OCI-LY7 (cell line): ENCODE measurements around the gene PRAMEF20. TPM values are rescaled to one million over a fixed set of nuclear protein-coding genes. Genes with fewer than 3 reads are reported as not detected.
"Not testable (repeated sequence)": the region's sequence is repeated elsewhere in the genome, so short reads cannot be mapped to it uniquely, and the experiment has no call there.

Experiments
- Bru-seq: library from RNA; stranded (reverse); fragments of 400-500 nt; gene quantifications from one replicate; lab custom pipeline; 2021; lab: Mats Ljungman, UMichigan
- BruChase-seq, 2 experiments: library from RNA; stranded (reverse); fragments of 400-500 nt; gene quantifications; one replicate each; lab custom pipeline; 2021; lab: Mats Ljungman, UMichigan
- BruUV-seq: library from RNA; stranded (reverse); fragments of 400-500 nt; replicated peaks from 2 replicates; lab custom pipeline; 2021; lab: Mats Ljungman, UMichigan
- CTCF ChIA-PET: fragments of 300-600 bp; sonication (Branson Sonifier 250); formaldehyde crosslinking; loops from one replicate; lab custom pipeline; 2022; ENCODE audit warnings: antibody characterized with exemption; ENCODE audit not compliant: unreplicated experiment; lab: Charles Lee
- POLR2A ChIA-PET: fragments of 300-600 bp; sonication (Branson Sonifier 250); formaldehyde crosslinking; loops from one replicate; lab custom pipeline; 2022; ENCODE audit warnings: antibody characterized with exemption; lab: Charles Lee
- DNase-seq: peaks from one replicate; pipeline ENCODE4 v3.0.0-alpha.2; 2015; ENCODE audit warnings: low spot score
- H2AFZ ChIP-seq: fragments of 200-600 bp; sonication (generic), shearing (Covaris generic); 2 replicates; pipeline ENCODE4 v1.6.1; 2014; ENCODE audit warnings: mild to moderate bottlenecking, antibody characterized with exemption, low read length, moderate library complexity
- H3K27ac ChIP-seq: fragments of 200-600 bp; sonication (generic); 2 replicates; pipeline ENCODE4 v1.5.1; 2014; ENCODE audit warnings: mixed run types, low read depth, mild to moderate bottlenecking, moderate library complexity, low read length, inconsistent platforms; ENCODE audit not compliant: poor library complexity, severe bottlenecking
- H3K36me3 ChIP-seq: fragments of 200-600 bp; sonication (generic); 2 replicates; pipeline ENCODE4 v1.6.1; 2014; ENCODE audit warnings: mild to moderate bottlenecking, antibody characterized with exemption, low read length, moderate library complexity, mixed read lengths; ENCODE audit not compliant: insufficient read depth
- H3K4me1 ChIP-seq: fragments of 200-600 bp; sonication (generic); 2 replicates; pipeline ENCODE4 v1.5.1; 2014; ENCODE audit warnings: mild to moderate bottlenecking, low read length; ENCODE audit not compliant: insufficient read depth, poor library complexity, severe bottlenecking
- H3K4me2 ChIP-seq: fragments of 200-600 bp; sonication (generic); 2 replicates; pipeline ENCODE4 v1.6.1; 2014; ENCODE audit warnings: mild to moderate bottlenecking, low read length
- H3K4me3 ChIP-seq: fragments of 200-600 bp; sonication (generic); 2 replicates; pipeline ENCODE4 v1.5.1; 2014; ENCODE audit warnings: mild to moderate bottlenecking, low read depth, low read length; ENCODE audit not compliant: poor library complexity, severe bottlenecking
- H3K79me2 ChIP-seq: fragments of 200-600 bp; sonication (generic); 2 replicates; pipeline ENCODE4 v1.6.1; 2016; ENCODE audit warnings: low read depth, mild to moderate bottlenecking, low read length, moderate library complexity, mixed read lengths; ENCODE audit not compliant: insufficient read depth
- H3K9me2 ChIP-seq: fragments of 200-600 bp; sonication (generic); 2 replicates; pipeline ENCODE4 v1.6.1; 2016; ENCODE audit warnings: mild to moderate bottlenecking, low read length, mixed read lengths; ENCODE audit not compliant: insufficient read depth
- H3K9me3 ChIP-seq: fragments of 200-600 bp; sonication (generic); 2 replicates; pipeline ENCODE4 v1.6.1; 2014; ENCODE audit warnings: mild to moderate bottlenecking, mixed run types, low read length, mixed read lengths
- H4K20me1 ChIP-seq: fragments of 200-600 bp; sonication (generic); 2 replicates; pipeline ENCODE4 v1.6.1; 2014; ENCODE audit warnings: mild to moderate bottlenecking, antibody characterized with exemption, low read length, moderate library complexity, mixed read lengths; ENCODE audit not compliant: insufficient read depth
- intact Hi-C: fragments of 100-400 bp; cut with micrococcal nuclease; formaldehyde crosslinking; loops from one replicate; pipeline ENCODE4 v1.10.0; 2022; ENCODE audit not compliant: unreplicated experiment
- long read RNA-seq: library from polyadenylated mRNA; stranded (forward); transcript quantifications from one replicate; pipeline ENCODE4 v2.0.0, GENCODE V29; 2022
- total RNA-seq, 2 experiments: library from RNA; depleted of rRNA in 1 of 2; stranded (reverse); fragments of >200 nt in 1 of 2; shearing (Covaris generic) in 1 of 2; gene quantifications; 2 replicates each; pipeline ENCODE4 v1.2.3, GENCODE V29; 2014 to 2022

PRAMEF20 gene
- total RNA-seq (2014; rRNA removed; shearing (Covaris generic)) (not detected in 2 replicates), total RNA-seq (2022) (not detected in 2 replicates), Bru-seq, nascent RNA (not detected), BruChase-seq, experiment 1, labeled RNA remaining after a 6-hour chase (not detected), BruChase-seq, experiment 2, labeled RNA remaining after a 2-hour chase (not detected)
- long read RNA-seq = 0 reads

GRCh38 chr1:13410150-13410549 lies at the start of gene PRAMEF20:
TSS of gene PRAMEF20 (plus strand) at chr1:13410450. CDS start at chr1:13416355, 5,905 bp downstream.
- H3K9me2 ChIP-seq, H3K4me1 ChIP-seq, H3K4me3 ChIP-seq, DNase-seq, H3K4me2 ChIP-seq, CTCF ChIA-PET, H2AFZ ChIP-seq, H3K36me3 ChIP-seq, intact Hi-C loops, H3K9me3 ChIP-seq, H3K27ac ChIP-seq, H3K79me2 ChIP-seq, H4K20me1 ChIP-seq, POLR2A ChIA-PET, BruUV-seq: not testable (repeated sequence)

- H2AFZ ChIP-seq, DNase-seq, H3K4me2 ChIP-seq, POLR2A ChIA-PET, intact Hi-C loops, H3K9me3 ChIP-seq, CTCF ChIA-PET, H3K27ac ChIP-seq, BruUV-seq, H3K9me2 ChIP-seq, H3K4me1 ChIP-seq, H4K20me1 ChIP-seq, H3K36me3 ChIP-seq, H3K4me3 ChIP-seq, H3K79me2 ChIP-seq: not testable (repeated sequence)
Observed at GRCh38 chr1:13362364-13362763, 47.9 kb upstream of the PRAMEF20 start.

- H2AFZ ChIP-seq, H3K27ac ChIP-seq, H3K4me3 ChIP-seq, H3K9me2 ChIP-seq, H4K20me1 ChIP-seq, H3K9me3 ChIP-seq, DNase-seq, BruUV-seq, H3K36me3 ChIP-seq, POLR2A ChIA-PET, H3K4me1 ChIP-seq, H3K79me2 ChIP-seq, intact Hi-C loops, CTCF ChIA-PET, H3K4me2 ChIP-seq: not testable (repeated sequence)
Observed at GRCh38 chr1:13364928-13365327, 45.3 kb upstream of the PRAMEF20 start.

- POLR2A ChIA-PET, H3K9me2 ChIP-seq, H3K4me1 ChIP-seq, intact Hi-C loops, H3K4me2 ChIP-seq, H3K27ac ChIP-seq, H3K9me3 ChIP-seq, H4K20me1 ChIP-seq, H3K36me3 ChIP-seq, H3K79me2 ChIP-seq, H2AFZ ChIP-seq, H3K4me3 ChIP-seq, BruUV-seq, DNase-seq, CTCF ChIA-PET: not testable (repeated sequence)
Observed at GRCh38 chr1:13366536-13366935, 43.7 kb upstream of the PRAMEF20 start.
